ENCODE results near the gene DRGX.

Gene DRGX

DNA sequence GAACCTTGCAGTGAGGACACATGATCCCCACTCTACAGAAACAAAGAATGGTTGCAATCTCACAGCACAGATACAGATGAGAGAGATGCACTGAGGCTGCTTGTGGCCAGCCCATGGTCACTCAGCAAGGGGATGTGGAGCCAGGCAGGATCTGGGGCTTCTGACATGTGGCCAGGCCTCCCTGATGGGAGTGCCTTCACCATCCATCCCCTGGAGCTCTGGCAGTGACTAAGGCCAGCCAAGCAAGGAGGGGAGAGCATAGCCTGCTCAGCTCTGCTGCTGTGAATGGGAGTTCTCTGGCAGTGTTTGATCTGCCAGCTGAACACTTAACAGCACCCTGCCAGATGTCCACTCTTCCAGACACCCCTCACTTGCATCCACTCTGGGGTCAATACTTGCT is 77.1 kb downstream of the DRGX start:
- no peak for DNase-seq (ENCODE audit: low read depth)

DNA sequence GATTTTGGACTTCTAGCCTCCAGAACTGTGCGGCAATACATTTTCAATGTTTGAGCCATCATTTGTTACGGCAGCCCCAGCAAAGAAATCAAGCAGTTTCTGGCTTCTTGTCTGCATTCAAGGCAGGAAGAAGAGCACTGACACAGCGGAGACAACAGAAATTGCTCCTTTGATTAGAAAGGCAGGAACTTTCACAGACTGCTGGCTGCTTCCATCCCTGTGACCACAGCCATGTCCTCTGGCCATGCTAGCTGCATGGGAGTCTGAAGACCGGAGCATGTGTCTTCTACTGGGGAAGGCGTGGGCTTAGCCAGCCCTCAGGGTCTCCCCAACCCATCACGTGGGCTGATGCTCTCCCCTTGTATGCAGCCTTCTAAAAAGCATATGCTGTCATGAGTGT is 77.9 kb downstream of the DRGX start:
- DNase-seq (ENCODE audit: low read depth), result no peak

DNA sequence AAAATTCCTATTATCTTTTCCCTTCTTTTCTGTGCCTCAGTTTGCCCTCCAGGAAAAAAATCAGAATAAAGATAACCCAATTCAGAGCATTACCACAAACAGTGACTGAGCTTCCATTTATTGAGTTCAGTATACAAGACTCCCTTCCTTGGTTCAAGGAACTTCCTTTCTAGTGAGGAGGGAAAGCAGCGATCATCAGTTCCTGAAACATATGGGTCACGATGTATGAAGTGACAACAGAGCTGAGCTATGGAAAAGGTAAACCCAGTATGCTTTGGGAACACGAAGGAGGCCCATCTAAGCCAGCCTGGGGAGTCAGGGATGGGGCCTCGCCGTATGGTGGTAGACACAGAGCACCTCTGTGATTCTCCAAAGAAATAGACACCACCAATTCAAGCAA is 81.1 kb downstream of the DRGX start:
- no peak for DNase-seq (ENCODE audit: low read depth)
